Left ventricle myocardium inferior (tissue), 1 donor: ENCODE data around the gene RELCH. TPM values are rescaled to one million over a fixed set of nuclear protein-coding genes. Genes with fewer than 3 reads are reported as not detected.

Source experiments
- DNase-seq: peaks from one replicate; pipeline ENCODE4 v3.0.0-alpha.2; 2020
- H3K27ac ChIP-seq: fragments of 200-600 bp; replicated peaks from 2 replicates; pipeline ENCODE4 v1.8.0; 2021
- H3K27me3 ChIP-seq: fragments of 200-600 bp; 2 replicates; pipeline ENCODE4 v1.8.0; 2021; ENCODE audit warnings: low read depth
- H3K36me3 ChIP-seq: fragments of 200-600 bp; 2 replicates; pipeline ENCODE4 v1.8.0; 2021
- H3K4me1 ChIP-seq: fragments of 200-600 bp; 2 replicates; pipeline ENCODE4 v1.8.0; 2021
- H3K4me3 ChIP-seq: fragments of 200-600 bp; 2 replicates; pipeline ENCODE4 v1.8.0; 2021; ENCODE audit warnings: mild to moderate bottlenecking, moderate library complexity
- H3K9me3 ChIP-seq: fragments of 200-600 bp; replicated peaks from 2 replicates; pipeline ENCODE4 v1.8.0; 2021
- CTCF ChIP-seq: fragments of 200-600 bp; IDR thresholded peaks from 2 replicates; pipeline ENCODE4 v1.8.0; 2021; ENCODE audit warnings: antibody characterized with exemption, mild to moderate bottlenecking, borderline replicate concordance
- intact Hi-C: fragments of 100-400 bp; cut with micrococcal nuclease; formaldehyde crosslinking; loops from one replicate; pipeline ENCODE4 v1.11.0; 2022
- total RNA-seq: library from RNA; stranded (reverse); fragmentation: NEBNext Ultra II Directional; extraction: Animal tissue kit (Norgen Biotek cat#: 25700); gene quantifications from one replicate; pipeline ENCODE4 v1.2.1, GENCODE V29; 2021
- donor health status: DM: no; HTN: yes; CAD: no; lungs with severe emphysema.

RELCH gene
- total RNA-seq, 1 donor from 2014 or later: 15.5 TPM

DNA sequence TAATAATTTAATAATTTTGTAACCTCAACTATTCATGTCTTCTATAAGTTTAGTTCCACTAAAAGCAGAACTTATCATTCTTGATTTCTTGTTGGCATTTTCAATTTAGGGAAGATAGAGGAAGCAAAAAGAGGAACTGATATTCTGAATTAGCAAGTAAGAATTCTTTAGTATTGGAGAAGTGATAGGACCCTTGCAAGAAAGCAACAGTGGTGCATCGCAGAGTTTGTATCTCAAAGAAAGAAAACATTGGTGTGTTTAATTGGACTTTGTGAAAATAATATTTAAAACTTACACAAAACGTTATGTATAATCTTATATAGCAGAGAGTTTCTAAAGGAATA lies 101.6 kb downstream of the RELCH start:
- Histone ChIP-seq H3K27ac (no peak overlapping the region), H3K4me1 (peaks cover 2% of the 10 kb centered on the region), H3K4me3 (no peak overlapping the region), H3K36me3 (peaks cover 65% of the 10 kb centered on the region), H3K27me3 (no peaks in the 10 kb centered on the region), H3K9me3 (no peaks in the 10 kb centered on the region)
- intact Hi-C loops: no loop called here
- TF ChIP-seq CTCF: no peak
- no peak for DNase-seq

- intact Hi-C loops: no loop called here
- no peaks in the 10 kb centered on the region for H3K27me3 ChIP-seq
- H3K4me3 ChIP-seq: no peak overlapping the region
- H3K4me1 ChIP-seq: no peaks in the 10 kb centered on the region
- TF ChIP-seq CTCF: no peak
- peaks cover 66% of the 10 kb centered on the region for H3K36me3 ChIP-seq
- no peak overlapping the region for H3K27ac ChIP-seq
- no peaks in the 10 kb centered on the region for H3K9me3 ChIP-seq
- DNase-seq: no peak
Measured at GRCh38 chr18:62289047-62289446, 102.0 kb downstream of the RELCH start.

GRCh38 chr18:62294073-62294472 lies 107.0 kb downstream of the RELCH start:
- no peak overlapping the region for H3K27ac ChIP-seq
- H3K27me3 ChIP-seq: no peaks in the 10 kb centered on the region
- peaks cover 57% of the 10 kb centered on the region for H3K36me3 ChIP-seq
- H3K4me1 ChIP-seq: no peaks in the 10 kb centered on the region
- no peak for DNase-seq
- intact Hi-C loops: no loop called here
- no peaks in the 10 kb centered on the region for H3K9me3 ChIP-seq
- H3K4me3 ChIP-seq: no peak overlapping the region
- no peak for TF ChIP-seq CTCF

DNA sequence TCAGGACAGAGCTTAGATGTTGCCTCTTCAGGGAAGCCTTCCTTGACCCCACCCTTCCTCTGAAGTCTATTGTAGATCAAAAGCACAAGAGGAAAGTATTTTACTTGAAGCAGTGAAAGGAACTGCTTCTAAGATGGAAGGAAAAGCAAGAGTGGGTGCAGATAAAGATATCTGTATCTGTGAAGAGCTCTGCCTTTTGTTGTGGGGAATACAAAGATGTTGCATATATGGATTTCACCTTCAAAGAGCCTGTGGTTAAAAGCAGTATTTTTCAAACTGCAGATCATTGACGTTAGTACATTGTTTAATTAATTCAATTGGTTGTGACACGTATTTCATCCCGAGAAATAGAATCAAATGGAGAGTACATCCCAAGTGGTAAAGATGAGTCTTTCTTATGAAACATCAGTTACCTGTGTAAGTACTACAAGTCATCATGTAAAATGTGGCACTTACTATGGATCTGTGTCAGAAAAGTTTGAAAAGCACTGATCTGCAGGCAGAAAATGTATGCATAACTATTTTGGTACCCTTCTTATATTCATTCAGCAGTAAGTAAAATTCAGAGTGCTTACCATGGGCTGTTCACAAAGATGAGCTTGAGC lies 113.4 kb downstream of the RELCH start:
- H3K27me3 ChIP-seq: no peaks in the 10 kb centered on the region
- intact Hi-C loops: no loop called here
- H3K27ac ChIP-seq: no peak overlapping the region
- no peak for DNase-seq
- H3K9me3 ChIP-seq: no peaks in the 10 kb centered on the region
- peaks cover 55% of the 10 kb centered on the region for H3K36me3 ChIP-seq
- H3K4me3 ChIP-seq: no peak overlapping the region
- no peaks in the 10 kb centered on the region for H3K4me1 ChIP-seq
- TF ChIP-seq CTCF: no peak

GRCh38 chr18:62301322-62301721 lies 114.3 kb downstream of the RELCH start:
- H3K27ac ChIP-seq: no peak overlapping the region
- no peak overlapping the region for H3K4me3 ChIP-seq
- intact Hi-C loops: no loop called here
- DNase-seq: no peak
- no peaks in the 10 kb centered on the region for H3K9me3 ChIP-seq
- TF ChIP-seq CTCF: no peak
- H3K27me3 ChIP-seq: no peaks in the 10 kb centered on the region
- H3K4me1 ChIP-seq: no peaks in the 10 kb centered on the region
- peaks cover 64% of the 10 kb centered on the region for H3K36me3 ChIP-seq
